GM18951 (cell line): ENCODE data around the gene TMEM167B.

ENCODE experiments used
- POLR2A ChIP-seq: IDR thresholded peaks from 4 replicates; pipeline ENCODE4 v1.6.1; 2011; ENCODE audit warnings: mild to moderate bottlenecking; ENCODE audit not compliant: insufficient read length, insufficient read depth; ENCODE audit errors: extremely low read depth
- in situ Hi-C: fragments of 300-500 bp; cut with MboI; formaldehyde crosslinking; loops from one replicate; pipeline ENCODE4 v1.12.0; 2022; ENCODE audit warnings: low sequenced_read_pairs, mixed read lengths, inconsistent platforms; ENCODE audit not compliant: unreplicated experiment

Gene TMEM167B

GRCh38 chr1:109112056-109112651, 21.6 kb downstream of the TMEM167B start:
- TF ChIP-seq POLR2A, result no peak

GRCh38 chr1:109112652-109113285, 22.2 kb downstream of the TMEM167B start:
- in situ Hi-C loops, result no loop called here
- no peak for TF ChIP-seq POLR2A

More at GRCh38 chr1:109112056-109112651, 21.6 kb downstream of the TMEM167B start:
- in situ Hi-C loops, result no loop called here

GRCh38 chr1:109113590-109114341, 23.2 kb downstream of the TMEM167B start, which contains the start of gene ELAPOR1:
ELAPOR1 (plus strand) TSS chr1:109114115; CDS start chr1:109114184, 69 bp downstream.
- no peak for TF ChIP-seq POLR2A
- in situ Hi-C loops, result no loop called here

GRCh38 chr1:109114342-109114674, 23.7 kb downstream of the TMEM167B start:
- TF ChIP-seq POLR2A, result no peak
- in situ Hi-C loops, result no loop called here

- in situ Hi-C loops, result no loop called here
- TF ChIP-seq POLR2A, result no peak
Observed at GRCh38 chr1:109115685-109116084, 25.1 kb downstream of the TMEM167B start.

- TF ChIP-seq POLR2A, result no peak
- in situ Hi-C loops, result no loop called here
Observed at GRCh38 chr1:109116286-109116685, 25.7 kb downstream of the TMEM167B start.

GRCh38 chr1:109118089-109118488, 27.5 kb downstream of the TMEM167B start:
- TF ChIP-seq POLR2A, result no peak
- in situ Hi-C loops, result no loop called here

- TF ChIP-seq POLR2A, result no peak
Observed at GRCh38 chr1:109120356-109120755, 29.8 kb downstream of the TMEM167B start.

GRCh38 chr1:109131059-109131458, 40.5 kb downstream of the TMEM167B start:
- no peak for TF ChIP-seq POLR2A
- in situ Hi-C loops, result no loop called here

More at GRCh38 chr1:109120356-109120755, 29.8 kb downstream of the TMEM167B start:
- in situ Hi-C loops, result no loop called here

- in situ Hi-C loops, result no loop called here
- TF ChIP-seq POLR2A, result no peak
Observed at GRCh38 chr1:109131800-109132199, 41.2 kb downstream of the TMEM167B start.

GRCh38 chr1:109133002-109133706, 42.6 kb downstream of the TMEM167B start:
- in situ Hi-C loops, result no loop called here
- no peak for TF ChIP-seq POLR2A

GRCh38 chr1:109133815-109134214, 43.3 kb downstream of the TMEM167B start:
- TF ChIP-seq POLR2A, result no peak
- in situ Hi-C loops, result no loop called here

- in situ Hi-C loops, result no loop called here
- no peak for TF ChIP-seq POLR2A
Observed at GRCh38 chr1:109134423-109134822, 43.9 kb downstream of the TMEM167B start.
